Keratinocyte (primary cell): ENCODE data around the gene ATXN3L.

Experiments
- CTCF ChIP-seq, 3 experiments: IDR thresholded peaks in 1 of 3; conservative IDR thresholded peaks in 1 of 3; optimal IDR thresholded peaks in 1 of 3; 2 replicates in 2 of 3; 3 replicates in 1 of 3; pipeline versions ENCODE3 to v1.5.1; 2011; ENCODE audit warnings: low read length in 3 of 3, mild to moderate bottlenecking in 3 of 3, moderate library complexity in 2 of 3, control low read depth in 1 of 3, inconsistent platforms in 1 of 3; ENCODE audit not compliant: insufficient read depth in 2 of 3; ENCODE audit errors: extremely low read depth in 1 of 3
- EZH2 ChIP-seq: IDR thresholded peaks from one replicate; pipeline ENCODE4 v1.6.1; 2012; ENCODE audit warnings: inconsistent platforms, mild to moderate bottlenecking, low read length, moderate library complexity

- TF ChIP-seq CTCF (optimal IDR thresholded peaks at IDR 0.05 in 1 of 3, IDR thresholded peaks at IDR 0.05 in 1 of 3, conservative IDR thresholded peaks at IDR 0.05 in 1 of 3; ENCODE audit: extremely low read depth in 1 of 3, insufficient read depth in 2 of 3, low read length in 3 of 3), result no peak
- TF ChIP-seq EZH2, result no peak
These were observed 10.2 kb downstream of the ATXN3L start for GRCh38 chrX:13309631-13310030.
